HG02759 (cell line): Measurements from ENCODE around the gene SIK2.
A peak's percentile ranks its signal among the peaks of the same experiment; 100 is the strongest.
"Not testable (repeated sequence)": the region's sequence is repeated elsewhere in the genome, so short reads cannot be mapped to it uniquely, and the experiment has no call there.

Experiments
- ATAC-seq: cut with Tn5 transposase; IDR thresholded peaks from one replicate; pipeline ENCODE4 v1.9.1; 2021; ENCODE audit warnings: mild to moderate bottlenecking, moderate library complexity; ENCODE audit not compliant: unreplicated experiment

SIK2 gene

GRCh38 chr11:111620518-111620917 lies 18.3 kb downstream of the SIK2 start:
- no peak for ATAC-seq

DNA sequence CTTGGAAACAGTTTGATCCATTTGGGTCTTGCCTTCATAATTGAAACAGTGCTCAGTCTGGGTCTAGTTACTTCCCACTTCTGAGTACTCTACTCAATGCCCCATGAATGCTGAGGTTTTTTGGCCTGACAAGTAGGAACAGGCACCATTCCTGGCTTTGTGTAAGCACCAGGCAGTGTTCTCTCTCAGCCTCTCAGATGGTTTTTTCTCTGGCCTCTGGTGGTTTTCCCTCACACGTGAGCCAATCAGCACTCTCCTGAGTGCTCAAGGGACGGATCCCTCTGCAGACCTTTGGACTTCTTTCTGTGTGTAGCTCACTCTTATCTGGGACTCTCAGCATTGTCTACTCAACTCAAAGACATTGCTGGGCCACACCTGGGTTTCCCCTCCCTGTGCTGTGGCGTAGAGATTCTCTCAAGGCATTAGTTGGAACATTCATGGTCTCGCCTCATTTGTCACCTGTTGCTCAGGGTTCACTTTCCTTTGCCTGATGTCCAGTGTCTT lies 21.3 kb downstream of the SIK2 start:
- peak; percentile 50 for ATAC-seq

DNA sequence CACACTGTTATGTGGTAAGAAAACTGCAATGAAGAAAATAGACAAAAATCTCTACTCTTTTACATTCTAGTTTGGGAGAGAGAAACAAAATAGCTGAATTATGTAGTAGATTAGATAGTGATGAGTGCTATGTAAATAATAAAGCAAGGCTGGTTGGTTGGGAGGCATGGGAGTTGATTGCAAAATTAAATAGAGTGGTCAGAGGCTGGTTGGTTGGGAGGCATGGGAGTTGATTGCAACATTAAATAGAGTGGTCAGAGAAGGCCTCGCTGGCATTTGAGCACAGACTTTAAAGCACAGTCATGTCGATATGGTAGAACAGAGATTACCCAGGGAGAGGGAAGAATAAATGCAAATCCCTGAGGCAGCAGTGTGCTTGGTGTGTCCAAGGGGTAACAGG lies 22.4 kb downstream of the SIK2 start:
- ATAC-seq = no peak

GRCh38 chr11:111627591-111627990 lies 25.3 kb downstream of the SIK2 start:
- no peak for ATAC-seq

DNA sequence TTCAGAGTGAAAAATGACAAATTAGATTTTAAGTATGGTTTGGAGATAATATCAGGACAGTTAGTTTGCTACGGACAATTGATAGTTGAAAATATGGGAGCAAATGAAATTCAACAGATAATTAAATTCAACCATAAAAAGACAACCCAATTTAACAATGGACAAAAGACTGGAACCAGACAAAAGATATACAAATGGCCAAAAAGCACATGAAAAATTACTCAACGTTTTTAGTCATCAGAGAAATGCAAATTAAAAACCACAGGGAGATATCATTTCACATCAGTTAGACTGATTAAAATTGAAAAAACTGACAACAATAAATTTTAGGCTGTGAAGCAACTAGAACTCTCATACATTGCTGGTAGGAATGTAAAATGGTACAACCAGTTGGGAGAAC lies 27.2 kb downstream of the SIK2 start:
- ATAC-seq = no peak

- ATAC-seq = no peak
These were observed 28.9 kb downstream of the SIK2 start for GRCh38 chr11:111631024-111631665.

DNA sequence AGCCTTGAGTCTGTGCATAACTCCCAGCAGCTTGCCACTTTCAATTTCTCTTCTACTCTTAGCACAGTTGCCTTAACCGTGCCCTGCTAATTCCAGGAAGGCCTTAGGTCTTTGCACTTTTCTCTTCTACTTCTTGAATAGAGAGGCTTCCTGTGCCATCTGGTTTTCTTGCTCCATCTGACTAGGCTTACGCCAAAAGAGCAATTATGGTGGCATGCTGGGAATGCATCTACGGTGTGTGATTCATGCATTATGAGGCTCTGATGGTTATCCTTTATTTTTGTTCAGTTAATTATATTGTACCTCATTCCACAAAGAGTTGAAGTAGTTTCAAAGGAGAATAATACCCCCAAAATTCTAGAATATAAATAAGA lies 29.4 kb downstream of the SIK2 start:
- ATAC-seq = no peak

- no peak for ATAC-seq
These were observed 30.4 kb downstream of the SIK2 start for GRCh38 chr11:111632516-111633220.

DNA sequence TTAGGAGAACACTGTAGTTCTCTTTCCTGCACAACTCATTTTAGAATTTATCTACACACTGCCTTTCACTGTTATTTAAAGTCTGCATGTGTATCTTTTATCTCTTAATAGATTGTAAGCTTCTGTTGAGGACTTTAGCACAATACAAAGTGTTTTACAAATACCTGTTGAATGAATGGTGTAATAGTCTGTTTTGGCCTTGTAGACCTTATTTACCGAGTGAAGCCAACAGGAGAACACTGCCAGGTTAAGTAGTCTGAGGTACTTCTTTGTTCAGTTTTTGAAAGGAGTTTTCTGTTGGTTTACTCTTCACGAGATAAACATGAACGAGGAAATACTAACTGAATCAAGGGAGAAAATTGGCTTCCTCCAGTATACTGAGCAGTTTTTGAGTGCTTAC lies 31.0 kb downstream of the SIK2 start:
- no peak for ATAC-seq

GRCh38 chr11:111633756-111634362 lies 31.6 kb downstream of the SIK2 start:
- ATAC-seq = no peak

- ATAC-seq = no peak
These were observed 32.9 kb downstream of the SIK2 start for GRCh38 chr11:111634981-111635705.

DNA sequence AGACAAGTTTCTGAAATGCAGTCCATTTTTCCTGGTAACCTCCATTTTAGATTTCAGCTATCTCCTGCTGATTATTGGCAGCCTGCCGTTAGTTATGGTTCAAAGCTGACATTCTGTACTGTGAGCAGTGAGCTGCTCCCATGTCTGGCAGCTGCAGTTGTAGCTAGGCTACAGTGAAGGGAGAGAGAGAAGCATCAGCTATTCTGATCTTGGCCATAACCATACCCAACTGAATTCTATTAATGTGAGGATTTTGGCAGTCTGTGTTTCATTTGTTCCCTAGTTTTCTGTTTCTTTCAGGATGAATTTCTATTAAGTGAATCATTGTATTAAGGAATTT lies 33.4 kb downstream of the SIK2 start:
- no peak for ATAC-seq

DNA sequence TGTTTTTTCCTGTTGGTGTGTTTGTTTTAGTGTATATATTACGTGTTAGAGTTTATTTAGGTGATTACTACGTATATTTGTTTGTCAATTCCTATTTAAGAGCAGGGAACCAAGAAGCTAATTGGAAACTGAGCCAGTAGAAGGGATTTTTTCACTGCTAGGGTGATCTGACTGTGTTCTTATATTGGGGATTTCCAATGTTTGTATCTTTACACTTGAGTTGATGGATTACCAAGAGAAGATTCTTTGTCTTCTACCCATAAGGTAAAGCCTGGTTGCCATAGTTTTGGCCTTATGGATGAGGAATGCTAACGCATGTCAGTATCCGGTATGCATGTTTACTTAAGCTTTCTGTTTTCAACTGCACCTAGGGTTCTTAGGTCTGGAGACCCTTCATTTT lies 35.6 kb downstream of the SIK2 start:
- ATAC-seq = no peak

DNA sequence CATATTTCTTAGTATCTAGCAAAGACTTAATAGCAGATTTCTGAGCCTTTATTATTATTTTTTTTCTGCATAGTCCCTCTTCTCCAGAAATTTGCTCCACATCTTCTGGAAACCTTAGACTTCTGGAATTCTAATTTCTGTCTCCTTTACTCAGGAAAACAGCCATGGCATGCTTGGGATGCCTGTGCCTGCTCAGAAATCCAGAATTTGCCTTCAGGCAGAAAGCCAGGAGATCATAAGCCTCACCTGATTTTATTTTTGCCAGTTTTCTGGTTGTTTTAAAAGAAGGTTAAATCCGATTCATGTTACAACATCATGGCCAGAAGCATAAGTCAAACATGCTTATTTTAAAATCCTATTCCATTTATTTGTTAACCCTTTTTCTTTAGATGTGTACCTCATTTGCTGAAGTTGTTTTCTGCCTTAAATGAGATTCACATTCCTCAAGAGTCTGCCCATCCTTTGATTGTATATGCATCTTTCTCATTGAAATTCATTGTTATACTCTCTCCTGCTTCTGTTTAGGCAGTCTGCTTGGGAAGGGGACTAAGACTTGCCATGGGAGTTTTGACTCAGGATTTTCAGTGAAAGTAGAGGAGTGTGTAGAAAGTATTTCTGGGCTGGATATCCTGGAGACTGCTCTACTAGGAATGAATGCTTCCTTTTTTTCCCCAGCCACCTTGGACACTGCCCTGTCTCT lies 37.1 kb downstream of the SIK2 start:
- no peak for ATAC-seq

DNA sequence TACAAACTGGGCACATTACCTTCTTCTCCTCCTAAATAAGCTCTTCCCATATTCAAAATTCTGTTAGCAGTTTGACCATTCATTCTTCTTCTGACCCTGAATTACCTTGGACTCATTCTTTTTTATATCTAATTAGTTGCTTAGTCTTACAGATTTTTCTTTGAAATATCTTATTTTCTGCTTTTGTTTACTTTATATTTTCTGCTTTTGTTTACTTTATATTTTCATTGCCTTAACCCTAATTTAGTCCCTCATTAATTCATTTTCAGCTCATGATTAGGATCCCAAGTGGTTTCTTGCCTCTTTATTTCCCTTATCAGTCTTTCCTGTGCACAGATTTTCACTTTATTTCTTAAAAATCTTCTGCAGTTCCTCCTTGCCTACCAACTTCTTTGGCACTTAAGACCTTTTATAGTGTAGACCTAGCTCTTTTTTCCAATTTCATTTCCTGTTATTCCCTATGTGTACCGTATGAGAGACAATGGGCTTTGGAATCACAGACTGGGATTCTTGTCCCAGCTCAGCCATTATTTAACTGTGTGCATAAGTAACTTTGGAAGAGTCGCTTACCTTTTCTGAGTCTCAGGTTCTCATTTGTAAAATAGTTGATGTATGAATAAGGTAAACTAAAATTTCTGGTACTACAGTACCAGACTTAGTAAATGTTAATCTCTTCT lies 39.2 kb downstream of the SIK2 start:
- no peak for ATAC-seq

DNA sequence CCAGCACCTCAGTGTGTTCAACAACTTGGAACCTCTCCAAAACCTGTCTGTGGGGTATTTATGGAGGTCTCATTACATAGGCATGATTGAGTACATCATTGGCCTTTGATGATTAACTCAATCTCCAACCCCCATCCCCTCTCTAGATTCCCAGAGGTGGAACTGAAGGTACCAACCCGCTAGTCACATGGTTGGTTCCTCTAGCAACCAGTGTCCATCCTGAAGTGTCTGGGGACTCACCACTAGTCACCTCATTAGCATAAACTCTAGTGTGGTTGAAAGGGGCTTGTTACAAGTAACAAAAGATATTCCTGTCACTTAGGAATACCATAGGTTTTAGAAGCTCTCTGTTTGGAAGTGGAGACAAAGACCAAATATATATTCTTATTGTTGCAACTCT lies 40.3 kb downstream of the SIK2 start:
- no peak for ATAC-seq

DNA sequence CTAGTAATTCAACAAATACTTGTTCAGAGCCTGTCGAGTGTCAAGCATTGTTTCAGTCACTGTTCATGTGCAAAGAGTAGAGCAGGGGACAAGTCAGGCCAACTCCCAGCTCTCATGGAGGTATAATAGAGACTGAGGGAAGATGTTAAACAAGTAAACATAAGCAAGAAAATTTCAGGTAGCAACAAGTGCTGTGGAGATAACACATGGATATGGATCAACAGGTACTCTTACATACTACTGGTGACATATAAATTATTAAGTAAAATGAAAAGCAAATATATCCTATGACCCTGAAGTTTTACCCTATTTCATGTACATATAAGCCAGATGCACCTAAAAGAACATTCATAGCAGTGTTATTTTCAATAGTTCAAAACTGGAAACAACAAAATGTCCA lies 42.7 kb downstream of the SIK2 start:
- ATAC-seq = no peak

DNA sequence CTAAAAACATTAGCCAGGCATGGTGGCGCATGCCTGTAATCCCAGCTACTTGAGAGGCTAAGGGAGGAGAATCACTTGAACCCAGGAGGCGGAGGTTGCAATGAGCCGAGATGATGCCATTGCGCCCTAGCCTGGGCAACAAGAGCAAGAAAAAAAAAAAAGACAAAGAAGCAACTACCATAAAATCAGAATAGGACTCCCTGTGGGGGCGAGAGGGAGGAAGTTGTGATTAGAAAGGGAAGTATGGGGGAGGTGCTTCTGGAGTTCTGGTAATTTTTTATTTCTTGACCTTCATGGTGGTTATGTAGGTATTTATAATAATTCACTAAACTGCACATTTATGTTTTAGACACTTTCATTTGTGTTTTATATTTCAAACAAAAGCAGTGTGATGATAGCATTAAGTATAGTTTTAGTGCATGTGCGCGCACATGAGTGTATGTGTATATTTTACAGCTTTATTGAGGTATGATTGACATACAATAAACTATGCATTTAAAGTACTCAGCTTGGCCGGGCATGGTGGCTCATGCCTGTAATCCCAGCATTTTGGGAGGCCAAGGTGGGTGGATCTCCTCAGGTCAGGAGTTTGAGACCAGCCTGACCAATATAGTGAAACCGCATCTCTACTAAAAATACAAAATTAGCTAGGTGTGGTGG lies 43.5 kb downstream of the SIK2 start:
- ATAC-seq = no peak

- not testable (repeated sequence) for ATAC-seq
These were observed 49.1 kb downstream of the SIK2 start for GRCh38 chr11:111651336-111651735.

GRCh38 chr11:111652184-111652583 lies 49.9 kb downstream of the SIK2 start:
- ATAC-seq = no peak
